Measurements from ENCODE around the gene MYO5B.
"Not testable (repeated sequence)": the region's sequence is repeated elsewhere in the genome, so short reads cannot be mapped to it uniquely, and the experiment has no call there.

The MYO5B gene

DNA sequence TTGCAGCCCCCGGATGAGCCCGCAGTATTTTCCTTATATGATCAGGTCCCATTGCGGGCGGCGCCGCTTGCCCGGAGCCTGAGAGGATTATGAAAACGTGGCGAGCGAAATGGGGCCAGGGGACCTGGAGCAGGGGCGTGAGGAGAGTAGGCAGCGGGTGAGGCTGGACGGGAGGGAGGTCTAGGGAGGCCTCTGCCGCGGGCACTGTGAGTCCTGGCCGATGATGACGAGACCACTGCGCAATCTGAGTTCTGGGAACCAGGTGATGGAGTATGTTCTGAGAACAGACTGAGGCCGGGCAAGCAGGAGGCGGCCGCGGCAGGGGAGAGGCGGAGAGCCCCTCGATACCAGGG, 380.8 kb downstream of the MYO5B start:
- DNase-seq: peak; percentile 59 to 61

DNA sequence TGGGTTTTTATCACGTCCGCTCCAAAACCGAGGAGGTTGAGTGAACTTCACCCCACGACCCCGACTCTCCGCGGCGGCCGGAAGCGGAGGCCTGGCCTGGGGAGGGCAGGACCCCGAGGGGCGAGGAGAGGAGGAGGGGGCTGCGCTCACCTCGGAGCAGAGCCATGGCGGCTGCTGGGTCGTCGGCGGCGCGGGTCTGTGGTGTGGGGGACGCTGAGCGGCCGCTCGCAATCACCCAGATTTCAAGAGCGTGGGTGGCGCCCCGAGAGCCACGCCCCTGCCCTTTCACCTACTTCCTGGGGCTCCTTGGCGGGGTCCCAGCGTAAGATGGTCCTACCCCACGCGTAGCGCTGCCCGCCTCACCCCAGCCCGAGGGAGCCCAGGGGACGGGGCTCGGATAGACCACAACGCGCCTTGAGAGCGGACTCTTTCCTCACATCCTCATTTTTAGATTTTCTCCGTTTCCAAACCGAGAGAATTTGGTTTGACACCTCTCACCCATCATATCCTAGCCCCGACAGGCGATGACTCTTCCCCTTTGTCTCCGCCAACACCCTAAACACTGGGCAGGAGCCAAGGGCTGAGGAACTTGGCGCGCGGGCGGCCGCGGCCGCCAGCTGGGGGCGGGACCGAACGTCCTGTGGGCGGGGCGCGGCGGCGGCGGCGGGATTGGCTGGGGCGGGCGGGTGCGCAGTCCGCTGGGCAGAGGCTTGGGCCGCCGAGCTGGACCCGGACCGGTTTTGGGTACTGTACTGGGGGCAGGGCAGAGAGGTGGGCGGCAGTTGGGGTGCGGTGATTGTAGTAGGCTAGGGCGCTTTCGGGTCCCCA, 381.4 kb downstream of the MYO5B start, which contains the start of gene ACAA2:
ACAA2 (minus strand) TSS at position 215 of the 828 bp plus-strand sequence; CDS start at position 166, 49 bp downstream.
- DNase-seq: peak; percentile 73 to 79

DNA sequence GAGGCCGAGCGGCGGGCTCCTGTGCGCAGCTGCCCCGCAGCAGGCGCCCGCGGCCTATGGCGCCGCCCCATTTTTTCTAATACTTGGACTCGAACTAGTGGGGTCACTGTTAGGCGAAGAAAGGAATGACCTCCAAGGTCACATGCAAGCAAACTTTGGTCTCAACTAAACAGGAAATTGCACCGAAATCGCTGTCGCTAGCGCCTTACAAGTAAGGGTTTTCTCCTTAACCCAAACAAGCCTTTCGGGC, 382.0 kb downstream of the MYO5B start:
- DNase-seq: peak in 1 of 2 donors; percentile 7

DNA sequence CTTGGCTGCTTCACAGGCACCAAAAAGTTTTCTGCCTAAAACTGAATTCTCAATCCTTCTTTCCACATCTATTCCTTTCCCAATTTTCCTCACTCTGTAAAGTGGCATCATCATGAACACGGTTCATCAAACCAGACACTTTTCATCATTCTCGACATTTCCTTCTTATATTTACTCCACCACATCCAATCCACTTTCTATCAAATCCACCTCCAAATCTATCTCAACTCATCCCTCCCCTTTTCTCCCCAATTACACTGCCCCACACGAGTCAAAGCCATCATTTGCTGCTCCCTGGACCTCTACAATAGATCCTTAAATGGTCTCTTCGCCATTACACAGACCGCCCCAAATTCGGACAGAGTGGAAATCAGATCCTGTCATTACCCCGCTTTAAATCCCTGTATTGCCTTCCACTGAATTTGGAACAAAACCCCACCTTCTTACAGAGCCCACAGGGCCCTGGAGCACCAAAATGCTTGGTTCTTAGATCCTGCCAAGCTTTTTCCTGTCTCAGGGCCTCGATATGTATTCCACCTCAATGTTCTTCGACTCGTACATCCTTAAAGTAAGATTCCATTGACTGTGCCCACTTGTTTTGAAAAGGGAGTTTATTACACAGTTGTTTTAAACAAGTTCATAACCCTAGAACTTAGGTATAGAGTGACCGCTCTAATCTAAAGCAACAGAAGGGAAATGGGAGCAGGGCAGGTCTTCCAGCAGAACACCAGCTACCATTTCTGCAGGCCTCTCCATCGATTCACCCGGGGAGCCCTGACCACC, 382.5 kb downstream of the MYO5B start:
- DNase-seq: no peak

DNA sequence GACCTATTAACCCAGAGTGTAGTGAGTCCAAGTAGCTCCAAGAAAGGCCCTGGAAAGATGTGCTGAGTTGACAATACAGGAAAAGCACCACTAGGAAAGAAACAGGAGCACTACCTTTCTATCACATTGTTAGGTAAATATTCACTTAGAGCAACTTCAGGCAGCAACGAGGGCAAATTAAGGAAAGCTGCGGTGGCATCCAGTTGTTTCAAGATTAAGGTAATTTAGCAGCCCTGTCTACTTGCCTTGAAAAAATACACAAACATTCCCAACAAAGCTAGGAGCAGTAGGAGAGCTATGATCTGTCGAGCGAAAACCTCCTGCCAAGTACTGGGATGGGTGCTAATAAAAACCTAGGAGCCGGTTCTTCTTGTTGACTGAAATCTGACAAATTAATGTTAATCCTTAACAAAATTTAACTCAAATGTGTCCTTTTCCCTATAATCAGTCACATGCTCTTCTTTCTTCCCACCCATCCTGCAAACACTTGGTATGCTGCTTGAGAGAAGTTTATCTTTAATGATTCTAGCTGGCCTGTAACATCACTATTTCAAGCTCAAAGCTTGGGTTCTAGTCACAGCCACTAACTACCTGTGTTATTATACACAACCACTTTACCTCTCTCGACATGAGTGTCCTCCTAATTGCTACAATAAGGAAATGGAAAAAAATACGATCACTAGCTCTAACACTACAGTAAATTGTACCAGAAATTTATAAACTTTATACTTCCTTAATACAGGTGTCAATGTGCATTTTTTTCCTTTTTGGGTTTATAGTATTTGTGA, 383.6 kb downstream of the MYO5B start:
- DNase-seq: no peak

DNA sequence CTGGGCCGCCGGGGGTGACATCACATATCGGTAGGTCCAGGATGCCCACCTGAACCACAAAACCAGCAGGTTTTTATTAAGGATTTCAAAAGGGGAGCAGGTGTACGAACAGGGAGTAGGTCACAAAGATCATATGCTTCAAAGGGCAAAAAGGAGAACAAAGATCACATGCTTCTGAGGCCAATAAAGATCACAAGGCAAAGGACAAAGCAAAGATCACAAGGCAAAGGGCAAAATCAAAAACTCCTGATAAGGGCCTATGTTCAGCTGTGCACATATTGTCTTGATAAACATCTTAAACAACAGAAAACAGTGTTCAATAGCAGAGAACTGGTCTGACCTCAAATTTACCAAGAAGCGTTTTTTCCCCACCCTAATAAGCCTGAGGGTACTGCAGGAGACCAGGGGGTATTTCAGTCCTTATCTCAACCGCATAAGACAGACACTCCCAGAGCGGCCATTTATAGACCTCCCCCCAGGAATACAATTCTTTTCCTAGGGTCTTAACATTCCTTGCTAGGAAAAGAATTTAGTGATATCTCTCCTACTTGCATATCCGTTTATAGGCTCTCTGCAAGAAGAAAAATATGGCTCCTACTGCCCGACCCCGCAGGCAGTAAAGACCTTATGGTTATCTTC, 386.3 kb downstream of the MYO5B start:
- not testable (repeated sequence) for DNase-seq

DNA sequence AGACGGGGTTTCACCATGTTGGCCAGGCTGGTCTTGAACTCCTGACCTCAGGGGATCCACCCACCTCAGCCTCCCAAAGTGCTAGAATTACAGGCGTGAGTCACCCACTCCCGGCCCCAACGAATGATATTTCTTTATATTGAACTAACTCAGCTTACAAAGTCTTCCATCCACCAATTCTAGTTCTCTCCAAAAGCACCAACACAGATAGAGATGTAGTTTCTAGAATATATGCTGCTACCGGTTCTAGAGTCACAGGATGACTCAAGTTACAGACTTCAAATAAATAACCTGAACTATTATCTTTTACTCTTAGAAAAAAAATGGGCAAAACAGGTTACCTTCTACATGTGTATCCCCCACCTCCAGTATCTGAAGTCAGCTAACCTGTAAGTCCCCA, 390.9 kb downstream of the MYO5B start:
- DNase-seq: no peak

DNA sequence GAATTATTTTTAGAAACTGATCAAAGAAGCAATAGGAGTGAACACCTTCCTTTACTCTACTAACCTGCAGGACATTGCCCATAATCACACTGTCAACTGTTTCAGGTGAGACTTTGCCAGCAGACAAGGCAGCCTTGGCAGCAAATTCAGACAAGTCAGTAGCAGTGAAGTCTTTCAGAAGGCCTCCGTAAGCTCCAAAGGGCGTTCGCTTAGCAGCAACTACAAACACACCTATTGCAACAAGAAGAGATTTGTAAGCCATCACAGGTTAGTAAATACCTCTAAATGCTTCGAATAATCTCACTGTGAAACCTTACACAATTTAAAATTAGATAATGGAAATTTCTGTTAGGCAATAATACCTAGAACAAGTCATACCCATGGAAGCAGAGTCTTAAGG, 392.3 kb downstream of the MYO5B start:
- no peak for DNase-seq

DNA sequence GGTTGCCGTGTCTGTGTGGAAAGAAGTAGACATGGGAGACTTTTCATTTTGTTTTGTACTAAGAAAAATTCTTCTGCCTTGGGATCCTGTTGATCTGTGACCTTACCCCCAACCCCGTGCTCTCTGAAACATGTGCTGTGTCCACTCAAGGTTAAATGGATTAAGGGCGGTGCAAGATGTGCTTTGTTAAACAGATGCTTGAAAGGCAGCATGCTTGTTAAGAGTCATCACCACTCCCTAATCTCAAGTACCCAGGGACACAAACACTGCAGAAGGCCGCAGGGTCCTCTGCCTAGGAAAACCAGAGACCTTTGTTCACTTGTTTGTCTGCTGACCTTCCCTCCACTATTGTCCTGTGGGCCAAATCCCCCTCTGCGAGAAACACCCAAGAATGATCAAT, 394.5 kb downstream of the MYO5B start:
- DNase-seq: not testable (repeated sequence)

DNA sequence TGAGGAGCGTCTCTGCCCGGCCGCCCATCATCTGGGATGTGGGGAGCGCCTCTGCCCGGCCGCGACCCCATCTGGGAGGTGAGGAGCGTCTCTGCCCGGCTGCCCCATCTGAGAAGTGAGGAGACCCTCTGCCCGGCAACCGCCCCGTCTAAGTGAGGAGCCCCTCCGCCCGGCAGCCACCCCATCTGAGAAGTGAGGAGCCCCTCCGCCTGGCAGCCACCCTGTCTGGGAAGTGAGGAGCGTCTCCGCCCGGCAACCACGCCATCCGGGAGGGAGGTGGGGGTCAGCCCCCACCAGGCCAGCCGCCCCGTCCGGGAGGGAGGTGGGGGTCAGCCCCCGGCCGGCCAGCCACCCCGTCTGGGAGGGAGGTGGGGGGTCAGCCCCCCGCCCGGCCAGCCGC, 395.1 kb downstream of the MYO5B start:
- DNase-seq: not testable (repeated sequence)

DNA sequence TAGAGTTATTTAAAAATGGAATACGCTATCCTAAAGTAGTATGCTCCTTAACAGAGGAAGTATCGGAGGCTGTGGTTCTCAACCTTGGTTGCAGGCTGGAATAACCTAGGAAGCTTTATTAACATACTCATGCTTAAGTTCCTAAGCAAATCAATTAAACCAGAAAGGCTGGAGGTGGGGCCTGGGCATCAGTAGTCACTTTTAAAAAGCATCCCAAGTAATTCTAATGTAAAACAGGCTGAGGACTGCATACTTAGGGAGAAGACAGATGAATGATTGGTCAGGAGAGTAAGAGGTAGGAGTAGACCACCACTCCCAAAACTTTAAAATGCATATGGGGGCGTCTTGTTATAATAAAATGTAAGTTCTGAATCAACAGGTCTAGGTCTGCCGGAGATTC, 396.9 kb downstream of the MYO5B start:
- DNase-seq: no peak

DNA sequence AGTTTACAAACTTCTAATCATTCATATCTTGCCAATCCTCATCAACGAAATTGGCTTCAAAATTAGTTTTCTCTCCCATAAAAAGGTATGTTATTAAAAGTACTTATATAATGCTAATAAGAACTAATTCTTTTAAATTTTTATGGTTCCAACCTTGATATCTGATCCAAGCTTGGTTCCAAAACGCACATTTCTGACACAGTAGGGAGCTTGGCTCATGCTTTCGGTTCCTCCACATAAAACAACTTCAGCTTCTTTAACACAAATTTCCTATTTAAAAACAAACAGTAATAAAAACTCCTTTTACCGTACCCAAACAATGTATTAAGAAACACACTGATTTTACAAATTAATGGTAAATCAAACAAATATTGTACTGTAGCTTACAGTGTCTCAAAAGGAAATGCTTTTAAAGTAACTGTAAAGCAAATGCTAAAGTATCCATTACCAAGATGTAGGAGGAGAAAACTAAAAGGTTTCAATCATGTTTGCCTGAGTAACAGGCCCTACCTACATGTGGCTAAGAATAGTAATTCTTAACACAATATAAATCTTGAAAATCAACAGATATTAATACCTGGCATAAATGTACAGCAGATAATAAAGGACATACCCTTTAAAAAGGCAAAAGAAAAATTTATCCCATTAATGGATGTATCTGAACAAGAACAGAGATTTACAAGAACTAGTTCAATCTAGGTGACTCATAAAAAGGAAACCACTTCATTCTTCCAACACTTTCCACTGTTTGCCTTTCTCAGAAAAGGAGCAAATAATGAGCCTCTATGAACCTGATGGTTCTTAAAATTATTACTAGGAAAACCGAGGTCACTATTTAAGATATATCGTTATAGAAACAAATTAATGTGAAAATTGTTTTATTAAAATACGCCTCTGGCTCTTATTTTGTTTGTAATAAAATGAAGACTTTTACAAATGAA, 399.1 kb downstream of the MYO5B start:
- no peak for DNase-seq

DNA sequence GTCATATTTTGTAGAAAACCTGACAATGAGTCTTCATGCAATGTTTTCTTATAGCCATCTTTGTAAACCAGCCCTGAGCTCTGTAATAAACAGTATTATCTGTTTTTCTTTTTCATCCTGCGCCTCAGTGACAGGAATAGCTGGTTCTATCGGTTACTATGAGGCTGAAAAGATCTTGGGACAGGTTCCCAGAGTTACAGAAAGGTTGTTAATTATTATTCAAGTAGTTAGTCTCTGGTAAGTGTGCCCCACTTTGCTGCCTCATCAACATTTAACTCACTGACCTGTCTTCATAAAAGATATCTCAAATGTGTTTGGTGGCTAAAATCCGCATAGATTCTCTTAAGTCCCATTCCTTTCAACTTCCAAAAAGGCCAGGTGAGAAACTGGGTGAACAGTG, 400.2 kb downstream of the MYO5B start:
- DNase-seq: no peak

DNA sequence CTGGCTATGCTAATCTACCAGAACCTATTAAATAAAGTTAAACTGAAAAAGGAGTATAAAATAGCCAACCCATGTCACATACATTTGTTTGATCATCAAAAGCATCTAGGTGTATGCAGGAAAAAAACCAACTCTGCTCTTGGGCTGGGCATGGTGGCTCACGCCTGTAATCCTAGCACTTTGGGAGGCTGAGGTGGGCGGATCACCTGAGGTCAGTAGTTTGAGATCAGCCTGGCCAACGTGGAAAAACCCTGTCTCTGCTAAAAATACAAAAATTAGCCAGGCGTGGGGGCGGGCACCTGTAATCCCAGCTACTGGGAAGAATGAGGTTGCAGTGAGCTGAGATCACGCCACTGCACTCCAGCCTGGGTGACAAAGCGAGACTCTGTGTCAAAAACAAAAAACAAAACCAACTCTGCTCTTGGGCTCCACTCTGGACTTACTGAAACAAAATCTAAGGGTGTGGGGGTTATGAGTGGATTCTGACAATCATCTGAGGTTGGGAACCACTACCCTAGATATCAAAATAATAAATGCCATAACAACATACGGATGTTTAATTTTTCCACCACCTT, 405.3 kb downstream of the MYO5B start:
- not testable (repeated sequence) for DNase-seq

DNA sequence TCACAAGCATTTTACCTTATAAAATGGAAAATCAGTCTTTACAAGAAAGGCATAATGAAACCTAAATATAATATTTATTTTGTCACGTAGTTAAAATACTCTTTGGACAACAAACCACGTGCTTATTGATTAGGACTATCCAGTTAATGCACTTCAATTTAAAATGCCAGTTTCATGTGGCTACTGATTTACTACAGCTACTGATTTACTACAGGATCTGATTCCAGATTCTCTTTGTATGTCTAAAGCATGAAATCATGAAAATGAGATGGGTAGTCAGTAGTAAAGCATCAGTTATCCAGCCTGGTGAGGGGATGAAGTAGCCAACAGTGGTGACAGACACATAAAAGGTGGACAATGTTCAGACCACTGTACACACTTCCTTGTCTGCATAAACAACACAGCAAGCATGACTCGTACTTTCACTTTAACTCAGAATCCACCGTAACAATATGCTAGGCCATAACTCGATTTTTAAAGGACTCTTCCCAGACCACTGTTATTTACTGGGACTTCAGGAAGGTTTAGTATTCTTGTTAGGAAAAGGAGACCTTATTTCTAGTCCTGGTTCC, 406.5 kb downstream of the MYO5B start:
- DNase-seq: no peak

DNA sequence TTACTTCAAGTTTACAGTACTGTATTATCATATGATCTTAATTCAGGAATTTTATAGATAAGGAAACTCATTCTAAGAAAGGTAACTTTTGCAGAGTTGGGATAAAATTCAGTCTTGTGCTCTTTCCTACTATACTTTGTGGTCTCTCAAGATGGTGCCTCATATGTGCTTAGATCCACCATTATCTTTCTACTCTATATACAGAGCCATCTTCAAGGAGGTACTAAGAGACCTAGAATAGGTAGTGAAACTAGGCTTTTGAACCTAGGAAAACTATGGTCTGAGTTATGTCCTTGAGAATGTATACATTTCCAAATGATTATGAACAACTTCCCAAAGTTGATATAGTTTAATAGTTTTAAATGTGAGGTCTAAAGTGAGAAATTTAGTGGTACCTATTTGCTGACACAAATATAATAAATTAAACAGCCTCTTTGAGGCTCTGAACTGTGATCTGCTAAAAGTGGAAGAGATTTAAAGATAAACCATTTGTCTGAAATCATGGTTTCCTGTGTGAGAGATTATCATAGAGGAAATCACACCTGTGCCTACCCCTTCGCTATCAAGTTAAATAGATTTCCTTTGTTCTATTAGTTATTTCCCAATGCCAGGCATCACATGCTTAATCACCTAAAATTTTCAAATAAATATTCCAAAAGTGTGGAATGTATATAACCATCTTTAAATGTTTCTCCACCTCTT, 408.8 kb downstream of the MYO5B start:
- DNase-seq: no peak

DNA sequence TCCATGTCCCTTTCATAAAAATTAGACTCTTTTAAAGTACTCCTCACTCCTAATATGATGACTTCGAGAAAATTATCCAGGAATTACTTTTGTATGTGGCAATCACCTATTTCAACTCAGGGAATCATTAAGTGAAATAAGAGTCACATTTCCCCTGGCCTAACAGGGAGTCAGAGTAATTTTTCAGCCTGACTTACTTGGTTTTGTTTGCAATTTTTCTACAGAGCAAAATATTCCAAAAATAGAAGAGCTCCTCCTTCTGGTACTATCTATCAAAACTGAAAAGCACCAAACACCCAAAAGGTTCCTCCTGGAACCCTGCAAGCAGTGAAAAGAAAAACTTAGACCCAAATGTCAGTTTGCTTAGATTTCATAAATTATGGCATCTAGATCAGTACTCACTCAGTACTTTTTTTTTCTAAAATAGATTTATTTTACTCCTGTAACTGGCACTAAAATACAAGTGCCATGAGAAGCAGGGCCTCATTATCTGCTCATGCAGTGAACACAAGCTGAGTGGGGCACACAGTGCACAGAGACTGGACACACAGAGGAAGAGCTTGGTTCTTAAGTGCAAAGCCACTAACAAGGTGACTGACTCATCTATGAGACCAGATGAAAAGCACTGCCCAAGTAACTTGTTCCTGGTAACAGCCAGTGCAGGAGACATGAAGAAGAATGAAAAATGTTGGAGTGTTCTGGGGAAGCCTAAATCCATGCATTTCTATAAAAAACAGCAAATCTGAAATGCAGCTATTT, 410.3 kb downstream of the MYO5B start:
- no peak for DNase-seq

DNA sequence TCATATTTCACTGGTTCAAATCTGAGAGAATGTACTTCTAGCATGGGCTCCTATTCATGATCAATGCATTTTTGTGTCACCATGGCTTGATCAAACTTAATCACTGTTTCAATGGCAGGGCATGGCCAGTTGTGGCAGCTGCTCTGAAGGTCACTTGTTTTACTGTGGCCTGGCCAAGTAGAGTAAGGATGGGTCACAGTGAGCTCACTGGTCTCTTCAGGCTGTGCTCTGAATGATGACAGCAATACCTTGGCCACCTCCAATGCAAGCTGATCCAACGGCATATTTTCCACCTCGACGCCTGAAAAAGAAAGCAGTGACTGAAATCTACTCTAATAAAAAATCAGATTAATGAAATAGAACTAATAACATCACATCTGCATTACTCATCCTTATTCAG, 411.3 kb downstream of the MYO5B start:
- DNase-seq: not testable (repeated sequence)

DNA sequence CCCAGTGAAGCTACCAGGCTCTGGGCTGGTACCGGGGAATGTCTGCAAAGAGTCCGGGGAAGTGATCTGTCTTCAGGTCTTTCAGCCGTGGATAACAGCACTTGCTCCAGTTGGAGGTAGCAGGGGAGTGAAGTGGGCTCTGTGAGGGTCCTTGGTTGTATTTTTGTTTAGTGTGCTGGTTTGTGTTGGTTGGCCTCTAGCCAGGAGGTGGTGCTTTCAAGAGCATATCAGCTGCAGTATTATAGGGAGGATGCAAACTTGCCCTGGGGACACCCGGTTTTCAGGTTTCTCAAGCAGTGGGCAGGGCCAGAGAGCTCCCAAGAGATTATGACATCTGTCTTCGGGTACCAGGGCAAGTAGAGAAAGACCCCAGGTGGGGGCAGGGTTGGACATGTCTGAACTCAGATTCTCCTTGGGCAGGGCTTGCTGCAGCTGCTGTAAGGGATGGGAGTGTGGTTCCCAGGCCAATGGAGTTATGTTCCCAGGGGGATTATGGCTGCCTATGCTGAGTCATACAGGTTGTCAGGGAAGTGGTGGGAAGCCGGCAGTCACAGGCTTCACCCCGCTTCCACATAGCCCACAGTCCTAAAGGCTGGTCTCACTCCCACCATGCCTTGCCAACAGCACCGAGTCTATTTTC, 416.0 kb downstream of the MYO5B start:
- no peak for DNase-seq

All from activated CD4-positive, alpha-beta T cell treated with anti-CD3 and anti-CD28 coated beads for 4 hours (primary cell).